Measurements from ENCODE around the gene MX2. TPM values are rescaled to one million over a fixed set of nuclear protein-coding genes. Genes with fewer than 3 reads are reported as not detected.

MX2 gene
- total RNA-seq, 4 donors from 2014 or later: 3.2 to 6.1 (median 5.1) TPM

DNA sequence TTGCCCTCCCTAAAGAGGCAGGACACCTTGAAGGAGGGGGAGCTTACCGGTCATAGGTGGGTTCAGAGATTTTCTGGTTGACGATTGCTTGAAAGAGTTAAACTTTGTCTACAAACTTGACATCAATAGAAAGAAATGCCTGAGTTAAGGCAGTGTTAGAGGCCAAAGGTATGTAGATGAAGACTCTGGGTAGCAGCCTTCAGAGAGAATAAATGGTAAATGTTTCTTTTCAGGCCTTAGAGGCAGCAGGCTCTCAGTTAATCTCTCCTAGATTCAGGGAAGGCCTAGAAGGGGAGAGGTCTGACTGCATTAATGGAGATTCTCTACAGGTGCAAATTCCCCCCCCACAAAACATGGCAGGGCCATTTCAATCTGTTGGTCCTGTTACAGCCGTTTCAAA, 91.9 kb downstream of the MX2 start:
- no peaks in the 10 kb centered on the region for H3K4me1 ChIP-seq
- H3K4me3 ChIP-seq: no peak overlapping the region
- WGBS: 64% methylated on average over 3 of the region's 3 CpGs
- no peak overlapping the region for H3K27ac ChIP-seq
- H3K9me3 ChIP-seq: no peaks in the 10 kb centered on the region
- peaks cover 63% of the 10 kb centered on the region for H3K36me3 ChIP-seq
- DNase-seq (ENCODE audit: low spot score in 2 of 2): no peak
- TF ChIP-seq, protein P1, sequence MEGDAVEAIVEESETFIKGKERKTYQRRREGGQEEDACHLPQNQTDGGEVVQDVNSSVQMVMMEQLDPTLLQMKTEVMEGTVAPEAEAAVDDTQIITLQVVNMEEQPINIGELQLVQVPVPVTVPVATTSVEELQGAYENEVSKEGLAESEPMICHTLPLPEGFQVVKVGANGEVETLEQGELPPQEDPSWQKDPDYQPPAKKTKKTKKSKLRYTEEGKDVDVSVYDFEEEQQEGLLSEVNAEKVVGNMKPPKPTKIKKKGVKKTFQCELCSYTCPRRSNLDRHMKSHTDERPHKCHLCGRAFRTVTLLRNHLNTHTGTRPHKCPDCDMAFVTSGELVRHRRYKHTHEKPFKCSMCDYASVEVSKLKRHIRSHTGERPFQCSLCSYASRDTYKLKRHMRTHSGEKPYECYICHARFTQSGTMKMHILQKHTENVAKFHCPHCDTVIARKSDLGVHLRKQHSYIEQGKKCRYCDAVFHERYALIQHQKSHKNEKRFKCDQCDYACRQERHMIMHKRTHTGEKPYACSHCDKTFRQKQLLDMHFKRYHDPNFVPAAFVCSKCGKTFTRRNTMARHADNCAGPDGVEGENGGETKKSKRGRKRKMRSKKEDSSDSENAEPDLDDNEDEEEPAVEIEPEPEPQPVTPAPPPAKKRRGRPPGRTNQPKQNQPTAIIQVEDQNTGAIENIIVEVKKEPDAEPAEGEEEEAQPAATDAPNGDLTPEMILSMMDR (IDR thresholded peaks at IDR 0.05): no peak
- TF ChIP-seq EP300 (IDR thresholded peaks at IDR 0.05) (no peak), POLR2AphosphoS5 (IDR thresholded peaks at IDR 0.05) (no peak), POLR2A (IDR thresholded peaks at IDR 0.05) (no peak)
- no peaks in the 10 kb centered on the region for H3K27me3 ChIP-seq

DNA sequence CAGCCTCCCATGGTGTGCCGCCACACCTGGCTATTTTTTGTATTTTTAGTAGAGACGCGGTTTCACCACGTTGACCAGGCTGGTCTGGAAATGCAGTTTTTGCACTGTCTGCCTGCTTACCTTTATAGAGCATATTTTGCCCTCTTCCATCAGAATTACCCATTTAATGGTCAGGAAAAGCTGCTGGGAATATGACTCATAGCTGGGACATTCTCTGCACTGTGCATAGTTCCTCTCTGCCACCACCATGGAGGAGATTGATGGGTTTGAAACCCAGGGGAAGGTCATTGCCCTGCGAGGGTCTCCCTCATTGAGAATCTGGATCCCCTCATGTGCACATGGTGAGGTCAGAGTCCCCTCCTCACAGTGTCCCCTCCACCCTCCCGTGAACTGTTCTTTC, 96.3 kb downstream of the MX2 start:
- TF ChIP-seq POLR2AphosphoS5 (IDR thresholded peaks at IDR 0.05) (no peak), EP300 (IDR thresholded peaks at IDR 0.05) (no peak)
- Histone ChIP-seq H3K27me3 (no peaks in the 10 kb centered on the region), H3K36me3 (peaks cover 41% of the 10 kb centered on the region), H3K27ac (no peak overlapping the region), H3K9me3 (no peaks in the 10 kb centered on the region), H3K4me3 (no peak overlapping the region), H3K4me1 (peaks cover 3% of the 10 kb centered on the region)
- 91% methylated on average over 6 of the region's 6 CpGs for WGBS
- no peak for DNase-seq (ENCODE audit: low spot score in 2 of 2)

DNA sequence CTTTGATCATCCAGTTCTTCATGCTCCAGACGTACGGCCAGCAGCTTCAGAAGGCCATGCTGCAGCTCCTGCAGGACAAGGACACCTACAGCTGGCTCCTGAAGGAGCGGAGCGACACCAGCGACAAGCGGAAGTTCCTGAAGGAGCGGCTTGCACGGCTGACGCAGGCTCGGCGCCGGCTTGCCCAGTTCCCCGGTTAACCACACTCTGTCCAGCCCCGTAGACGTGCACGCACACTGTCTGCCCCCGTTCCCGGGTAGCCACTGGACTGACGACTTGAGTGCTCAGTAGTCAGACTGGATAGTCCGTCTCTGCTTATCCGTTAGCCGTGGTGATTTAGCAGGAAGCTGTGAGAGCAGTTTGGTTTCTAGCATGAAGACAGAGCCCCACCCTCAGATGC, 96.7 kb downstream of the MX2 start:
- Histone ChIP-seq H3K4me1 (peaks cover 3% of the 10 kb centered on the region), H3K27ac (no peak overlapping the region), H3K27me3 (no peaks in the 10 kb centered on the region), H3K4me3 (no peak overlapping the region), H3K36me3 (peaks cover 37% of the 10 kb centered on the region), H3K9me3 (no peaks in the 10 kb centered on the region)
- DNase-seq (ENCODE audit: low spot score in 2 of 2): no peak
- 93% methylated on average over 22 of the region's 22 CpGs for WGBS
- TF ChIP-seq, protein P1 (IDR thresholded peaks at IDR 0.05): no peak
- TF ChIP-seq POLR2AphosphoS5 (IDR thresholded peaks at IDR 0.05) (no peak), POLR2A (IDR thresholded peaks at IDR 0.05) (no peak), EP300 (IDR thresholded peaks at IDR 0.05) (no peak)

Other genes starting within 250 kb of the MX2 start
- gene BACE2, start 193.9 kb upstream of the MX2 start, total RNA-seq: 10 to 100 TPM; 23.9 to 59.4 (median 36.6) TPM
- gene FAM3B, start 45.2 kb upstream of the MX2 start, total RNA-seq: 1 to 10 TPM in 3 of 4 donors, not detected in 1; 1.9 to 3.3 (median 3.1) TPM
- 10 to 100 TPM in 1 of 4 donors, 1 to 10 TPM in 3; 4.3 to 16.4 (median 8.5) TPM for gene MX1, start 64.2 kb downstream of the MX2 start, total RNA-seq
- 10 to 100 TPM in 2 of 4 donors, 1 to 10 TPM in 2; 5.9 to 36.7 (median 10.5) TPM for gene TMPRSS2, start 146.1 kb downstream of the MX2 start, total RNA-seq